Sigmoid colon (tissue), 7 donors: ENCODE data around the gene AURKB. TPM values are rescaled to one million over a fixed set of nuclear protein-coding genes. Genes with fewer than 3 reads are reported as not detected.

Experiments used
- DNase-seq: peaks from one replicate; pipeline ENCODE4 v3.0.0-alpha.2; 2019
- H3K27ac ChIP-seq, 4 donors: fragments of 200-600 bp; sonication (generic); one replicate each; pipeline ENCODE4 v1.5.1; 2016 to 2019; ENCODE audit warnings: mild to moderate bottlenecking in 1 of 4
- H3K27me3 ChIP-seq, 3 donors: fragments of 200-600 bp; sonication (generic); one replicate each; pipeline ENCODE4 v1.5.1; 2019; ENCODE audit warnings: mild to moderate bottlenecking in 1 of 3
- H3K36me3 ChIP-seq, 4 donors: fragments of 200-600 bp; sonication (generic); one replicate each; pipeline ENCODE4 v1.5.1; 2016 to 2019
- H3K4me1 ChIP-seq, 4 donors: fragments of 200-600 bp; sonication (generic); one replicate each; pipeline ENCODE4 v1.5.1; 2017 to 2019
- H3K4me3 ChIP-seq, 4 donors: fragments of 200-600 bp; sonication (generic); one replicate each; pipeline ENCODE4 v1.5.1; 2017 to 2019; ENCODE audit warnings: mild to moderate bottlenecking in 2 of 4, moderate library complexity in 1 of 4
- H3K9me3 ChIP-seq, 4 donors: fragments of 200-600 bp in 3 of 4; sonication (generic) in 3 of 4; one replicate each; pipeline versions ENCODE4 v1.5.1 to v1.6.1; 2013 to 2019
- EP300 ChIP-seq, 4 donors: sonication (generic); formaldehyde crosslinking; IDR thresholded peaks; one replicate each; pipeline ENCODE4 v1.6.1; 2017; ENCODE audit warnings: antibody characterized with exemption in 4 of 4
- POLR2A ChIP-seq, 2 donors: fragments of 450-650 bp; IDR thresholded peaks; one replicate each; pipeline ENCODE4 v1.6.1; 2016; ENCODE audit warnings: antibody characterized with exemption in 2 of 2, mild to moderate bottlenecking in 2 of 2, moderate library complexity in 2 of 2
- POLR2AphosphoS5 ChIP-seq, 4 donors: sonication (generic); formaldehyde crosslinking; IDR thresholded peaks; one replicate each; pipeline ENCODE4 v1.6.1; 2017; ENCODE audit warnings: antibody characterized with exemption in 4 of 4
- WGBS, 2 donors: extraction: QIAGEN DNeasy Blood & Tissue Kit; methylation state at CpG; one replicate each; pipeline ENCODE4 v1.1.7; 2013; 5-methylcytosine and 5-hydroxymethylcytosine counted together
- intact Hi-C: fragments of 100-400 bp; cut with DNase I; formaldehyde crosslinking; loops from one replicate; pipeline ENCODE4 v1.15.1; 2023
- polyA plus RNA-seq, 3 donors: library from polyadenylated mRNA; stranded (reverse); fragments of 200-250 nt; gene quantifications; one replicate each; pipeline ENCODE4 v1.2.3, GENCODE V29; 2013
- total RNA-seq, 4 donors: library from RNA; depleted of rRNA; stranded (reverse); fragments of >200 nt; gene quantifications; one replicate each; pipeline ENCODE4 v1.1.0, GENCODE V29; 2016
- TF ChIP-seq, protein P1 (sequence below), 4 experiments: fragments of 450-650 bp in 3 of 4; fragments of 200-600 bp in 1 of 4; IDR thresholded peaks; one replicate each; pipeline ENCODE4 v1.5.1; 2016 to 2019; ENCODE audit warnings: antibody characterized with exemption in 4 of 4, mild to moderate bottlenecking in 3 of 4, moderate library complexity in 2 of 4
- donor health status: healthy with polysubstance abuse.
- donor health status: Bipolar disorder and iron deficiency.
- donor health status: healthy.

The AURKB gene
- total and polyA plus RNA-seq, 7 donors: 1.4 to 45.6 (median 3.3) TPM; not detected in 2

DNA sequence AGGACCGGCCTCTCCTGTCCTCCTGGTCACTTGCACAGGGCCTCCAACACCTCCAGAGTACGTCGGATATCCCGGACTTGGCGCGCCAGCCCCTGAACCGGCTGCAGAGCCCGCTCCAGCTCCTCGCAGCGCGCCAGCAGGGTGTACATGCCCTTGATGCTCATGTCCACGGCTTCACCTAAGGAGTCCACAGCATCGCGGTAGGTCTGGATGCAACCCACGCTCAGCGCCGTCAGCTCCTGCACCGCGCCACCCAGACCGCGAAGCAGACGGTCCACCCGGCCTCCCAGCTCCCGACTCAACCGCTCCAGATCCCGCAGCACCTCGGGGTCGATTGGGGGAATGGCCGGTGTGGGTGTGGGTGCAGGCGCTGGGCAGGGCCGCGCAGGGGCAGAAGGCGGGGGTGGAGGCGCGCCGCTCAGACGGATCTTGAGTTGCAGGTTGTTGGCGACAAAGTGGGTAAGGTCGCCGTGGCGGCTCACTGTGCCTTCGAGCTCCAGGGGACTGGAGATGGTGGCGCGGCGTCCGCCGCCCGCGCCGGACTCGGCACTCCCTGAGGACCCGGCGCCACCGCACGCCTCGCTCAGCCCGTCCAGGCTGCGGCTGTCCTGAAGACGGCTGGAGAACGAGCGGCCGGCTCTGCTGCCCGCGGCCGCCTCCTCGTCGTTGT is 21.2 kb downstream of the AURKB start:
- Histone ChIP-seq H3K27ac (peak overlapping the region; percentile 81 to 99 (median 96)), H3K36me3 (no peaks in the 10 kb centered on the region), H3K4me1 (peaks cover 0 to 54% (median 41%) of the 10 kb centered on the region in 4 donors), H3K4me3 (peak overlapping the region; percentile 54 to 78 (median 68)), H3K27me3 (no peaks in the 10 kb centered on the region), H3K9me3 (no peaks in the 10 kb centered on the region)
- intact Hi-C loops: loop anchor here (1.0 kb wide), 1 partner anchor 59 kb away; the partner anchor contains the start of gene CTC1
- TF ChIP-seq POLR2AphosphoS5 (IDR thresholded peaks at IDR 0.05): no peak
- no peak for TF ChIP-seq POLR2A (IDR thresholded peaks at IDR 0.05)
- no peak for TF ChIP-seq EP300 (IDR thresholded peaks at IDR 0.05)
- TF ChIP-seq, protein P1, sequence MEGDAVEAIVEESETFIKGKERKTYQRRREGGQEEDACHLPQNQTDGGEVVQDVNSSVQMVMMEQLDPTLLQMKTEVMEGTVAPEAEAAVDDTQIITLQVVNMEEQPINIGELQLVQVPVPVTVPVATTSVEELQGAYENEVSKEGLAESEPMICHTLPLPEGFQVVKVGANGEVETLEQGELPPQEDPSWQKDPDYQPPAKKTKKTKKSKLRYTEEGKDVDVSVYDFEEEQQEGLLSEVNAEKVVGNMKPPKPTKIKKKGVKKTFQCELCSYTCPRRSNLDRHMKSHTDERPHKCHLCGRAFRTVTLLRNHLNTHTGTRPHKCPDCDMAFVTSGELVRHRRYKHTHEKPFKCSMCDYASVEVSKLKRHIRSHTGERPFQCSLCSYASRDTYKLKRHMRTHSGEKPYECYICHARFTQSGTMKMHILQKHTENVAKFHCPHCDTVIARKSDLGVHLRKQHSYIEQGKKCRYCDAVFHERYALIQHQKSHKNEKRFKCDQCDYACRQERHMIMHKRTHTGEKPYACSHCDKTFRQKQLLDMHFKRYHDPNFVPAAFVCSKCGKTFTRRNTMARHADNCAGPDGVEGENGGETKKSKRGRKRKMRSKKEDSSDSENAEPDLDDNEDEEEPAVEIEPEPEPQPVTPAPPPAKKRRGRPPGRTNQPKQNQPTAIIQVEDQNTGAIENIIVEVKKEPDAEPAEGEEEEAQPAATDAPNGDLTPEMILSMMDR (IDR thresholded peaks at IDR 0.05): no peak
- no peak for DNase-seq
- 3 to 5% methylated on average over 67 of the region's 67 CpGs for WGBS, 2 donors

GRCh38 chr17:8188263-8188839 is 22.0 kb downstream of the AURKB start:
- peaks cover 0 to 54% (median 41%) of the 10 kb centered on the region in 4 donors for H3K4me1 ChIP-seq
- no peak for TF ChIP-seq POLR2A (IDR thresholded peaks at IDR 0.05)
- TF ChIP-seq POLR2AphosphoS5 (IDR thresholded peaks at IDR 0.05): no peak
- TF ChIP-seq EP300 (IDR thresholded peaks at IDR 0.05): no peak
- TF ChIP-seq, protein P1 (IDR thresholded peaks at IDR 0.05): no peak
- H3K27me3 ChIP-seq: no peaks in the 10 kb centered on the region
- DNase-seq: no peak
- no peaks in the 10 kb centered on the region for H3K9me3 ChIP-seq
- H3K27ac ChIP-seq: peak overlapping the region; percentile 81 to 99 (median 96)
- intact Hi-C loops: no loop called here
- H3K36me3 ChIP-seq: no peaks in the 10 kb centered on the region
- 41 to 42% methylated on average over 12 of the region's 12 CpGs for WGBS, 2 donors
- peak overlapping the region; percentile 54 to 78 (median 68) for H3K4me3 ChIP-seq

DNA sequence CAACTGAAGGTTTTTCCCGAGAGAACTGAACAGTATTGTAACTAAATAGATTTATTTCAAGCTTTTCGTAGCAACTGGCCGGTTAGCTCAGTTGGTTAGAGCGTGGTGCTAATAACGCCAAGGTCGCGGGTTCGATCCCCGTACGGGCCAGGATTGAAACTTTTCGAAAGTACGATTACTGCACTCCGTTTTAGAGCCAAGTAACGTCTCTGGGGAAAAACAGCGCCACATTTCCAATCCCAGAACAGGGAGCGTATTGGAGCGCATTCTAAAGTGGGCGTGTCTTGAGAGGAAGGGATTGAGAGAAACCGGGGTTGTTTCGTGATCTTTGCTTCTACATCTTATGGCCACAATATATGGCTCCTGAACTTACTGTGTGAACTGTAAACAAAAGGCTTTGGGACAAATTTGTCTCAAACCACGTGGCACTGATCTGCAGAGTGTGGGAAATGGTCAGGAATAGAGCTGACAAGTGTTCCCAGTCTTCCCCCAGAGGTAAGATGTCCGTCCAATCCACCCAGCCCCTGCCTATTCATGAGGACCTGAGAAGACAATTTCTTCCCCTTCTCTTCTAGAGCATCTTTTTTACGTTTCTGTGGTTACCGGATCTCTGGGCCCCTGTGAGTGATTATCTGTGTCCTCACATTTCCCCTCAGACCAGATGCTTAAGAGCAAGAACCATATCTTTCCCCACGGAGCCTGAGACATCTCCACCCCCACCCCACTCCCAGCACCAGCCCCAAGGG is 22.7 kb downstream of the AURKB start:
- Histone ChIP-seq H3K27me3 (no peaks in the 10 kb centered on the region), H3K4me1 (peaks cover 0 to 52% (median 40%) of the 10 kb centered on the region in 4 donors), H3K9me3 (no peaks in the 10 kb centered on the region), H3K27ac (peak overlapping the region; percentile 81 to 99 (median 96)), H3K4me3 (peak overlapping the region; percentile 56 to 78 (median 71)), H3K36me3 (no peaks in the 10 kb centered on the region)
- intact Hi-C loops: no loop called here
- 1% methylated on average over 25 of the region's 25 CpGs for WGBS, 2 donors
- peak; percentile 97 for DNase-seq
- TF ChIP-seq POLR2A (IDR thresholded peaks at IDR 0.05) (peak; percentile 24 to 28), POLR2AphosphoS5 (IDR thresholded peaks at IDR 0.05) (peak; percentile 18 to 65 (median 63)), EP300 (IDR thresholded peaks at IDR 0.05) (no peak)

- DNase-seq: peak; percentile 98
- TF ChIP-seq EP300 (IDR thresholded peaks at IDR 0.05) (no peak), POLR2AphosphoS5 (IDR thresholded peaks at IDR 0.05) (peak in 2 of 4 donors; percentile 6 to 33), POLR2A (IDR thresholded peaks at IDR 0.05) (no peak)
- TF ChIP-seq, protein P1 (IDR thresholded peaks at IDR 0.05): no peak
- peaks cover 0 to 45% (median 36%) of the 10 kb centered on the region in 4 donors for H3K4me1 ChIP-seq
- intact Hi-C loops: loop anchor here (1.0 kb wide), 2 partner anchors 34 to 49 kb away; no protein-coding TSS in a partner anchor
- H3K27ac ChIP-seq: peak overlapping the region; percentile 81 to 99 (median 96)
- WGBS, 2 donors: 0 to 1% methylated on average over 32 of the region's 32 CpGs
- H3K36me3 ChIP-seq: no peaks in the 10 kb centered on the region
- H3K27me3 ChIP-seq: no peaks in the 10 kb centered on the region
- no peaks in the 10 kb centered on the region for H3K9me3 ChIP-seq
- peak overlapping the region; percentile 56 to 76 (median 68) for H3K4me3 ChIP-seq
Observed at GRCh38 chr17:8186787-8187516, 23.4 kb downstream of the AURKB start.
